Measurements from ENCODE around the gene GPR21. TPM values are rescaled to one million over a fixed set of nuclear protein-coding genes. Genes with fewer than 3 reads are reported as not detected.

GPR21 gene
- total RNA-seq, 1 experiment from 2014 or later = 0.63 TPM

GRCh38 chr9:123016631-123017030 lies 16.8 kb upstream of the GPR21 start:
- CTCF ChIA-PET = interaction anchor here (1.2 kb wide), 1 partner anchor 9 kb away, joined by 3 read pairs; no protein-coding TSS in a partner anchor
- Mint-ChIP-seq H3K9me3 (0 out of 2 replicates have a peak, but pooled peaks cover 4% of the 10 kb centered on the region), H3K36me3 (peaks cover 56% of the 10 kb centered on the region), H3K4me1 (no peaks in the 10 kb centered on the region), H3K27me3 (ENCODE audit: low read depth) (no peaks in the 10 kb centered on the region), H3K27ac (no peak overlapping the region), H3K4me3 (no peak overlapping the region)
- TF ChIP-seq SMAD4 (CRISPR knock-in tag; IDR thresholded peaks at IDR 0.05) = no peak
- TF ChIP-seq ZBTB21 (CRISPR knock-in tag; IDR thresholded peaks at IDR 0.05; ENCODE audit: borderline replicate concordance) = no peak
- no peak for TF ChIP-seq CREM (CRISPR knock-in tag; IDR thresholded peaks at IDR 0.05)
- no peak for TF ChIP-seq NR2C2 (CRISPR knock-in tag; IDR thresholded peaks at IDR 0.05)
- no peak for TF ChIP-seq SMAD3 (CRISPR knock-in tag; IDR thresholded peaks at IDR 0.05; ENCODE audit: borderline replicate concordance)
- TF ChIP-seq NFE2L1 (CRISPR knock-in tag; IDR thresholded peaks at IDR 0.05) = no peak
- no peak for TF ChIP-seq USF1 (CRISPR knock-in tag; IDR thresholded peaks at IDR 0.05)
- TF ChIP-seq SP1 (CRISPR knock-in tag; conservative IDR thresholded peaks at IDR 0.05) = no peak
- no peak for TF ChIP-seq TEAD4 (CRISPR knock-in tag; IDR thresholded peaks at IDR 0.05)
- TF ChIP-seq ZSCAN18 (CRISPR knock-in tag; IDR thresholded peaks at IDR 0.05) = no peak
- no peak for TF ChIP-seq ZNF423 (CRISPR knock-in tag; IDR thresholded peaks at IDR 0.05)
- no peak for TF ChIP-seq TEAD1 (CRISPR knock-in tag; IDR thresholded peaks at IDR 0.05)
- no peak for TF ChIP-seq MXD4 (CRISPR knock-in tag; IDR thresholded peaks at IDR 0.05; ENCODE audit: borderline replicate concordance)
- TF ChIP-seq ELF4 (CRISPR knock-in tag; IDR thresholded peaks at IDR 0.05; ENCODE audit: low read depth) = no peak
- no peak for TF ChIP-seq ZNF232 (CRISPR knock-in tag; IDR thresholded peaks at IDR 0.05)
- no peak for TF ChIP-seq MLX (CRISPR knock-in tag; IDR thresholded peaks at IDR 0.05)
- POLR2A ChIA-PET = no interaction called here
- ATAC-seq (no peak), DNase-seq (ENCODE audit: low spot score) (no peak)

GRCh38 chr9:123020796-123021195 lies 12.7 kb upstream of the GPR21 start:
- ATAC-seq = no peak
- H3K36me3 Mint-ChIP-seq = peaks cover 41% of the 10 kb centered on the region
- CTCF ChIA-PET = no interaction called here

GRCh38 chr9:123026425-123026824 lies 7.0 kb upstream of the GPR21 start:
- H3K27ac Mint-ChIP-seq = peak overlapping the region; percentile 10; the same call in 1 of the 2 replicates
- ChIA-PET POLR2A (no interaction called here), CTCF (interaction anchor here (0.5 kb wide), 1 partner anchor 513 kb away, joined by 4 read pairs; no protein-coding TSS in a partner anchor)
- H3K27me3 Mint-ChIP-seq (ENCODE audit: low read depth) = no peaks in the 10 kb centered on the region
- peaks cover 15% of the 10 kb centered on the region for H3K36me3 Mint-ChIP-seq
- H3K4me3 Mint-ChIP-seq = no peak overlapping the region
- DNase-seq (ENCODE audit: low spot score) = no peak
- no peak for TF ChIP-seq ZNF138 (CRISPR knock-in tag; conservative IDR thresholded peaks at IDR 0.05)
- no peaks in the 10 kb centered on the region for H3K9me3 Mint-ChIP-seq
- H3K4me1 Mint-ChIP-seq = no peaks in the 10 kb centered on the region
- ATAC-seq = no peak

More at GRCh38 chr9:123020796-123021195, 12.7 kb upstream of the GPR21 start:
- Mint-ChIP-seq H3K27me3 (ENCODE audit: low read depth) (no peaks in the 10 kb centered on the region), H3K4me1 (no peaks in the 10 kb centered on the region), H3K27ac (no peak overlapping the region), H3K9me3 (no peaks in the 10 kb centered on the region), H3K4me3 (no peak overlapping the region)
- POLR2A ChIA-PET = no interaction called here
- no peak for TF ChIP-seq KAT7 (CRISPR knock-in tag; IDR thresholded peaks at IDR 0.05; ENCODE audit: borderline replicate concordance)
- no peak for DNase-seq (ENCODE audit: low spot score)

- no peaks in the 10 kb centered on the region for H3K9me3 Mint-ChIP-seq
- ChIA-PET CTCF (no interaction called here), POLR2A (no interaction called here)
- H3K36me3 Mint-ChIP-seq = peaks cover 8% of the 10 kb centered on the region
- no peak for TF ChIP-seq NFYB (CRISPR knock-in tag; conservative IDR thresholded peaks at IDR 0.05; ENCODE audit: low read depth)
- TF ChIP-seq SMAD3 (CRISPR knock-in tag; IDR thresholded peaks at IDR 0.05; ENCODE audit: borderline replicate concordance) = no peak
- no peak for ATAC-seq
- no peak overlapping the region for H3K27ac Mint-ChIP-seq
- no peaks in the 10 kb centered on the region for H3K4me1 Mint-ChIP-seq
- no peaks in the 10 kb centered on the region for H3K27me3 Mint-ChIP-seq (ENCODE audit: low read depth)
- DNase-seq (ENCODE audit: low spot score) = no peak
- H3K4me3 Mint-ChIP-seq = no peak overlapping the region
Observed at GRCh38 chr9:123027517-123027916, 6.0 kb upstream of the GPR21 start.

Measured in WTC11 (cell line).